NCI-H2107 treated with DMSO at 0.1 percent for 48 hours (cell line): ENCODE results near the gene PEG3.

Source experiments
- DNase-seq: peaks from one replicate; lab custom pipeline; 2025; ENCODE audit not compliant: unreplicated experiment; lab: John Stamatoyannopoulos, UW

Gene PEG3

GRCh38 chr19:56839652-56840450 is 675 bp downstream of the PEG3 start:
- no peak for DNase-seq

GRCh38 chr19:56838909-56839651 is 1.4 kb downstream of the PEG3 start:
- no peak for DNase-seq

GRCh38 chr19:56838024-56838908 is 2.3 kb downstream of the PEG3 start:
- DNase-seq = no peak

GRCh38 chr19:56837492-56838023 is 3.0 kb downstream of the PEG3 start:
- no peak for DNase-seq

- DNase-seq = no peak
These were observed 3.5 kb downstream of the PEG3 start for GRCh38 chr19:56837004-56837403.

- no peak for DNase-seq
These were observed 4.5 kb downstream of the PEG3 start for GRCh38 chr19:56836059-56836458.

GRCh38 chr19:56835401-56835800 is 5.1 kb downstream of the PEG3 start:
- DNase-seq = no peak

GRCh38 chr19:56834564-56835375 is 5.8 kb downstream of the PEG3 start:
- DNase-seq = no peak

GRCh38 chr19:56832352-56832928 is 8.1 kb downstream of the PEG3 start:
- DNase-seq = no peak

GRCh38 chr19:56831255-56831654 is 9.3 kb downstream of the PEG3 start:
- no peak for DNase-seq

- no peak for DNase-seq
These were observed 10.9 kb downstream of the PEG3 start for GRCh38 chr19:56829596-56829995.

GRCh38 chr19:56827708-56828107 is 12.8 kb downstream of the PEG3 start:
- no peak for DNase-seq

- DNase-seq = no peak
These were observed 16.6 kb downstream of the PEG3 start for GRCh38 chr19:56823956-56824355.

- no peak for DNase-seq
These were observed 17.1 kb downstream of the PEG3 start for GRCh38 chr19:56823417-56823816.

GRCh38 chr19:56822755-56823154 is 17.8 kb downstream of the PEG3 start:
- DNase-seq = no peak

- DNase-seq = no peak
These were observed 18.9 kb downstream of the PEG3 start for GRCh38 chr19:56821675-56822074.

- DNase-seq = no peak
These were observed 19.3 kb downstream of the PEG3 start for GRCh38 chr19:56821209-56821608.

- DNase-seq = no peak
These were observed 21.4 kb downstream of the PEG3 start for GRCh38 chr19:56819166-56819565.

GRCh38 chr19:56814656-56815055 is 25.9 kb downstream of the PEG3 start:
- DNase-seq = no peak

- DNase-seq = no peak
These were observed 27.0 kb downstream of the PEG3 start for GRCh38 chr19:56813531-56813930.
